Skin of body (tissue), 2 donors: ENCODE results near the gene THSD4. TPM values are rescaled to one million over a fixed set of nuclear protein-coding genes. Genes with fewer than 3 reads are reported as not detected.

Experiments used
- DNase-seq: peaks from one replicate; lab custom pipeline; 2025; lab: John Stamatoyannopoulos, UW
- total RNA-seq: library from RNA; depleted of rRNA; stranded (reverse); fragments of >200 nt; gene quantifications from one replicate; pipeline ENCODE4 v1.2.3, GENCODE V29; 2014

THSD4 gene
- total RNA-seq, 1 donor from 2014 or later, result 24.3 TPM

- no peak for DNase-seq
Observed at GRCh38 chr15:71610728-71611552, 495.7 kb downstream of the THSD4 start.

- no peak for DNase-seq
Observed at GRCh38 chr15:71611553-71612396, 496.5 kb downstream of the THSD4 start.

- peak; percentile 18 for DNase-seq
Observed at GRCh38 chr15:71612397-71612722, 497.1 kb downstream of the THSD4 start.

GRCh38 chr15:71612869-71613268, 497.6 kb downstream of the THSD4 start:
- no peak for DNase-seq

GRCh38 chr15:71623111-71623510, 507.8 kb downstream of the THSD4 start:
- DNase-seq, result no peak

- DNase-seq, result no peak
Observed at GRCh38 chr15:71626596-71627088, 511.4 kb downstream of the THSD4 start.

GRCh38 chr15:71627188-71627587, 511.9 kb downstream of the THSD4 start:
- no peak for DNase-seq

GRCh38 chr15:71627604-71628003, 512.3 kb downstream of the THSD4 start:
- DNase-seq, result no peak

GRCh38 chr15:71628988-71629770, 513.9 kb downstream of the THSD4 start:
- no peak for DNase-seq

GRCh38 chr15:71629781-71630474, 514.7 kb downstream of the THSD4 start:
- peak; percentile 43 for DNase-seq

- no peak for DNase-seq
Observed at GRCh38 chr15:71630475-71630809, 515.2 kb downstream of the THSD4 start.

GRCh38 chr15:71632576-71633195, 517.4 kb downstream of the THSD4 start:
- DNase-seq, result peak; percentile 92

- peak; percentile 71 for DNase-seq
Observed at GRCh38 chr15:71634820-71635560, 519.7 kb downstream of the THSD4 start.

GRCh38 chr15:71635735-71636134, 520.5 kb downstream of the THSD4 start:
- no peak for DNase-seq

- DNase-seq, result no peak
Observed at GRCh38 chr15:71638876-71639275, 523.6 kb downstream of the THSD4 start.

GRCh38 chr15:71639471-71639870, 524.2 kb downstream of the THSD4 start:
- no peak for DNase-seq

- DNase-seq, result no peak
Observed at GRCh38 chr15:71643918-71644317, 528.6 kb downstream of the THSD4 start.

- DNase-seq, result no peak
Observed at GRCh38 chr15:71646767-71647486, 531.7 kb downstream of the THSD4 start.

- DNase-seq, result peak; percentile 52
Observed at GRCh38 chr15:71647487-71647808, 532.2 kb downstream of the THSD4 start.
